Measurements from ENCODE around the gene FUT6. TPM values are rescaled to one million over a fixed set of nuclear protein-coding genes. Genes with fewer than 3 reads are reported as not detected.

Gene FUT6
- total RNA-seq, 1 donor from 2014 or later, result not detected

DNA sequence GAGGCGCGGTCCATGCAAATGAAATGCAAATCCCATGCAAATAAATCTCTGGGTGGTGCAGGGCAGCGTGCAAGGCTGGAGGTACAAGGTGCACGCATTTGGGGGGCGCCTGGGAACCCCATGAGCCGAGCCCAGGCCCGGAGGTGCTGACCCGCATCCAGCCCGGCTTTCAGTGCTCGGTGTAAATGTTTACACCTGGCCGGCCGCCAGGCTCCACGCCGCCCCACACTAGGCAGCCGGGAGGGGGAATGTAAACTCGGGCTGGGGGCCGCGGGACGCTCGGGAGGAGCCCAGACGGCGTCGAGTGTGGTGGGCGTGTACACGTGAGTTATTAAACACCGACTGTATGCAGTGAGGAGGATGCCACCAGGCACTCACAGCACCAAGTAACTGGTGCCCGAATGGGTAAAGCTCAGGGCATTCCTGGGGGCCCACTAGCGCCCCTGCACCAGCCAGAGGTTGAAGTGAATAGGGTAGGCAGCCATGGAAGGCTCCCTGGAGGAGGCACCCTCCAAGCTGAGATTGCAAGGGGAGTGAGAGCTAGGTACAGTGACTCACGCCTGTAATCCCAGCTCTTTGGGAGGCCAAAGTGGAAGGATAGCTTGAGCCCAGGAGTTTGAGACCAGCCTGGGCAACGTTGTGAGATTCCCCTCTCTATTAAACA, 17.2 kb downstream of the FUT6 start:
- TF ChIP-seq CTCF (conservative IDR thresholded peaks at IDR 0.05; ENCODE audit: low read depth, low read length), result no peak
- no peak for DNase-seq (ENCODE audit: low read depth)
- H3K4me3 ChIP-seq (ENCODE audit: low read depth, low read length), result no peak overlapping the region

GRCh38 chr19:5821521-5822180, 17.9 kb downstream of the FUT6 start:
- no peak for TF ChIP-seq CTCF (conservative IDR thresholded peaks at IDR 0.05; ENCODE audit: low read depth, low read length)
- no peak for DNase-seq (ENCODE audit: low read depth)
- H3K4me3 ChIP-seq (ENCODE audit: low read depth, low read length), result no peak overlapping the region

- no peak overlapping the region for H3K4me3 ChIP-seq (ENCODE audit: low read depth, low read length)
- TF ChIP-seq CTCF (conservative IDR thresholded peaks at IDR 0.05; ENCODE audit: low read depth, low read length), result no peak
- no peak for DNase-seq (ENCODE audit: low read depth)
Observed at GRCh38 chr19:5820785-5821184, 18.7 kb downstream of the FUT6 start.

DNA sequence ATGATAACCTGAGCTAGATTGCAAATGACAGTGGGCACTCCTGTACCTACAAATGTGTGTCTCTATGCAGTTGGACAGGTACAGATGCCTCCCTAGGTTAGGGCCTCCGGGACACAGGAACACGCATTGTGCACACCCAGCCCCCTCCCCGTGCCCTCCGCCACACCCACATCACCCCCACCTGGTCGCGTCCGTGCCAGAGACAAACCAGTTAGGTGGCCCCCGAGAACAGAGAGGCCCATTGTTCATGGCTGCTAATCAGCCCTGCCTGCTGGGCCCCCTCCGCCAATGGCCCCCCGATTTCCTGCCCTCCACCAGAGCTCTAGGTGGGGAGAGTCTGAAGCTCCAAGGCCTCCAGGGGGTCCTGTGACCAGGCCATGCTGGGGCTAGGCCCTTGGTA, 20.9 kb downstream of the FUT6 start:
- no peak for DNase-seq (ENCODE audit: low read depth)

DNA sequence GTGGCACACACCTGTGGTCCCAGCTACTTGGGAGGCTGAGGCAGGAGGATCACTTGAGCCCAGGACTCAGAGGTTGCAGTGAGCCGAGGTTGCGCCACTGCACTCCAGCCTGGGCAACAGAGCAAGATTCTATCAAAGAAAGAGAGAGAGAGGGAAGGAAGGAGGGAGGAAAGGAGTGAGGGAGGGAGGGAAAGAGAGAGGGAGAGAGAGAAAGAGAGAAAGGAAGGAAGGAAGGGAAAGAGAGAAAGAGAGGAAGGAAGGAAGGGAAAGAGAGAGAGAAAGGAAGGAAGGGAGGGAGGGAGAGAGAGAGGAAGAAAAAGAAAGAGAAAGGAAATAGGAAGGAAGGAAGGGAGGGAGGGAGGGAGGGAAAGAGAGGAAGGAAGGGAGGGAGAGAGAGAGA, 22.3 kb downstream of the FUT6 start:
- no peak overlapping the region for H3K4me3 ChIP-seq (ENCODE audit: low read depth, low read length)
- no peak for TF ChIP-seq CTCF (conservative IDR thresholded peaks at IDR 0.05; ENCODE audit: low read depth, low read length)
- no peak for DNase-seq (ENCODE audit: low read depth)

More for the DNA sequence above, 20.9 kb downstream of the FUT6 start:
- H3K4me3 ChIP-seq (ENCODE audit: low read depth, low read length), result no peak overlapping the region
- TF ChIP-seq CTCF (conservative IDR thresholded peaks at IDR 0.05; ENCODE audit: low read depth, low read length), result no peak

DNA sequence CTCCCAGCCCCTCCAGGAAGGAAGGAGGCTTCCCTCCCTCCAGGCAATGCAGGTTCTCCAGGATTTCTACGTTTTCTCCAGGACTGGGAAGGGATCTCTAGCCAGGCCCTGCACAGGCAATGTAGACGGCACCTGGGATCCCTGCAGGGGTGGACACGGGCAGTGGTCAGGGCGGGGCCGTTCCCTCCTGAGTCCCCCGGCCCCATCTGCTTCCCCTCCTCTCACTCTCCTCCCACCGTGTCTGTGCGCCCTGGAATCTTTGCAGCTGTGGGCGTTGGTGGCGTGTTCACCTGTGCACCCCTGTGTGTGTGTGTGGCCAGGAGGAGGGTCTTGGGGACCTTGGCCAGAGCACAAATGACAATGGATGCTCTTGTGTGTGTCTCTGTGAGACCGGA, 24.7 kb downstream of the FUT6 start:
- DNase-seq (ENCODE audit: low read depth), result no peak
- no peak overlapping the region for H3K4me3 ChIP-seq (ENCODE audit: low read depth, low read length)
- TF ChIP-seq CTCF (conservative IDR thresholded peaks at IDR 0.05; ENCODE audit: low read depth, low read length), result no peak
